ENCODE results near the gene DDX39A. TPM values are rescaled to one million over a fixed set of nuclear protein-coding genes. Genes with fewer than 3 reads are reported as not detected.
"Not testable (repeated sequence)": the region's sequence is repeated elsewhere in the genome, so short reads cannot be mapped to it uniquely, and the experiment has no call there.

Gene DDX39A
- total RNA-seq = 33.4 TPM
- long read RNA-seq, transcript DDX39A-201 (11 exons, 1,471 nt) = major isoform, 58 of 77 reads
- long read RNA-seq, partial matches to known transcripts = 6 of 77 reads
- long read RNA-seq, other reads (novel, unspliced or antisense) = 13 of 77 reads

- no peaks in the 10 kb centered on the region for H3K9me3 ChIP-seq (replicated peaks)
- no peaks in the 10 kb centered on the region for H3K27me3 ChIP-seq (ENCODE audit: low read depth)
- peak; percentile 98 for DNase-seq
- peaks cover 42% of the 10 kb centered on the region for H3K4me1 ChIP-seq
- intact Hi-C loops (cut with micrococcal nuclease) = no loop called here
- peak within 1 kb of the TSS; percentile 90 for H3K27ac ChIP-seq (replicated peaks)
- no peaks in the 10 kb centered on the region for H3K36me3 ChIP-seq
- TF ChIP-seq CTCF (IDR thresholded peaks at IDR 0.05; ENCODE audit: borderline replicate concordance) = no peak
- H3K4me3 ChIP-seq = peak within 1 kb of the TSS; percentile 96
These were observed at the start of gene DDX39A for GRCh38 chr19:14419106-14419813. Gene DDX39A, minus strand, starts transcription at chr19:14419341. Its CDS starts 6,121 bp downstream, at chr19:14413220.

- H3K9me3 ChIP-seq (replicated peaks) = no peaks in the 10 kb centered on the region
- intact Hi-C loops (cut with micrococcal nuclease) = no loop called here
- peaks cover 85% of the 10 kb centered on the region for H3K36me3 ChIP-seq
- no peak overlapping the region for H3K4me3 ChIP-seq
- no peak for DNase-seq
- TF ChIP-seq CTCF (IDR thresholded peaks at IDR 0.05; ENCODE audit: borderline replicate concordance) = no peak
- H3K27me3 ChIP-seq (ENCODE audit: low read depth) = peaks cover 6% of the 10 kb centered on the region
- H3K4me1 ChIP-seq = peaks cover 10% of the 10 kb centered on the region
- no peak overlapping the region for H3K27ac ChIP-seq (replicated peaks)
These were observed 48.7 kb upstream of the DDX39A start for GRCh38 chr19:14467816-14468215.

GRCh38 chr19:14467391-14467790, 48.2 kb upstream of the DDX39A start:
- Histone ChIP-seq H3K27ac (replicated peaks) (no peak overlapping the region), H3K9me3 (replicated peaks) (no peaks in the 10 kb centered on the region), H3K4me3 (no peak overlapping the region), H3K36me3 (peaks cover 89% of the 10 kb centered on the region), H3K4me1 (peaks cover 5% of the 10 kb centered on the region), H3K27me3 (ENCODE audit: low read depth) (peaks cover 2% of the 10 kb centered on the region)
- no peak for TF ChIP-seq CTCF (IDR thresholded peaks at IDR 0.05; ENCODE audit: borderline replicate concordance)
- no peak for DNase-seq
- intact Hi-C loops (cut with micrococcal nuclease) = no loop called here

GRCh38 chr19:14463747-14464146, 44.6 kb upstream of the DDX39A start:
- Histone ChIP-seq H3K27ac (replicated peaks) (no peak overlapping the region), H3K4me1 (no peaks in the 10 kb centered on the region), H3K9me3 (replicated peaks) (no peaks in the 10 kb centered on the region), H3K27me3 (ENCODE audit: low read depth) (no peaks in the 10 kb centered on the region), H3K36me3 (peaks cover 100% of the 10 kb centered on the region), H3K4me3 (no peak overlapping the region)
- no peak for DNase-seq
- TF ChIP-seq CTCF (IDR thresholded peaks at IDR 0.05; ENCODE audit: borderline replicate concordance) = no peak
- intact Hi-C loops (cut with micrococcal nuclease) = no loop called here

- H3K9me3 ChIP-seq (replicated peaks); DNase-seq; H3K27ac ChIP-seq (replicated peaks); intact Hi-C loops (cut with micrococcal nuclease); H3K4me3 ChIP-seq; H3K4me1 ChIP-seq; H3K27me3 ChIP-seq (ENCODE audit: low read depth): not testable (repeated sequence)
- H3K36me3 ChIP-seq = peaks cover 100% of the 10 kb centered on the region
These were observed 43.3 kb upstream of the DDX39A start for GRCh38 chr19:14462401-14462800.

- intact Hi-C loops (cut with micrococcal nuclease) = no loop called here
- DNase-seq = no peak
- no peaks in the 10 kb centered on the region for H3K27me3 ChIP-seq (ENCODE audit: low read depth)
- no peaks in the 10 kb centered on the region for H3K4me1 ChIP-seq
- H3K9me3 ChIP-seq (replicated peaks) = no peaks in the 10 kb centered on the region
- TF ChIP-seq CTCF (IDR thresholded peaks at IDR 0.05; ENCODE audit: borderline replicate concordance) = no peak
- H3K4me3 ChIP-seq = no peak overlapping the region
- H3K27ac ChIP-seq (replicated peaks) = no peak overlapping the region
- peaks cover 94% of the 10 kb centered on the region for H3K36me3 ChIP-seq
These were observed 41.8 kb upstream of the DDX39A start for GRCh38 chr19:14460935-14461334.

All from left ventricle myocardium inferior (tissue), 1 donor.